GM23338 (cell line): Measurements from ENCODE around the gene TUBB3. TPM values are rescaled to one million over a fixed set of nuclear protein-coding genes. Genes with fewer than 3 reads are reported as not detected.

Source experiments
- ATAC-seq: fragments of 200-7000 bp; cut with Tn5 transposase; 3 replicates; pipeline ENCODE4 v1.9.1; 2020
- DNase-seq: peaks from one replicate; pipeline ENCODE4 v3.0.0-alpha.2; 2015; ENCODE audit warnings: low spot score
- H2AFZ ChIP-seq: fragments of 200-600 bp; sonication (generic); 2 replicates; pipeline ENCODE4 v1.8.0; 2016; ENCODE audit warnings: antibody characterized with exemption, mild to moderate bottlenecking, moderate library complexity
- H3F3A ChIP-seq: fragments of 200-600 bp; sonication (generic); replicated peaks from 2 replicates; pipeline ENCODE4 v1.8.0; 2017; ENCODE audit warnings: antibody characterized with exemption, mixed run types, low read depth
- H3K27ac ChIP-seq: fragments of 200-600 bp; sonication (generic); 2 replicates; pipeline ENCODE4 v1.6.1; 2016; ENCODE audit warnings: low read depth
- H3K27me3 ChIP-seq: fragments of 200-600 bp; sonication (generic); 2 replicates; pipeline ENCODE4 v1.8.0; 2016; ENCODE audit warnings: mild to moderate bottlenecking, mixed run types, moderate library complexity; ENCODE audit not compliant: insufficient read depth
- H3K36me3 ChIP-seq: fragments of 200-600 bp; sonication (generic); 2 replicates; pipeline ENCODE4 v1.8.0; 2016; ENCODE audit warnings: mild to moderate bottlenecking; ENCODE audit not compliant: insufficient read depth
- H3K4me1 ChIP-seq: fragments of 200-600 bp; sonication (generic); 2 replicates; pipeline ENCODE4 v1.8.0; 2016; ENCODE audit warnings: mild to moderate bottlenecking, moderate library complexity; ENCODE audit not compliant: insufficient read depth
- H3K4me2 ChIP-seq: fragments of 200-600 bp; sonication (generic); 2 replicates; pipeline ENCODE4 v1.7.1; 2017; ENCODE audit warnings: mixed run types
- H3K4me3 ChIP-seq: fragments of 200-600 bp; sonication (generic); 2 replicates; pipeline ENCODE4 v1.6.1; 2016; ENCODE audit warnings: mixed run types
- H3K79me2 ChIP-seq: fragments of 200-600 bp; sonication (generic); replicated peaks from 2 replicates; pipeline ENCODE4 v1.8.0; 2017; ENCODE audit warnings: mild to moderate bottlenecking; ENCODE audit not compliant: insufficient read depth
- H3K9me2 ChIP-seq: fragments of 200-600 bp; sonication (generic); 2 replicates; pipeline ENCODE4 v1.8.0; 2017; ENCODE audit not compliant: insufficient read depth
- H4K20me1 ChIP-seq: fragments of 200-600 bp; sonication (generic); replicated peaks from 2 replicates; pipeline ENCODE4 v1.8.0; 2017; ENCODE audit warnings: mild to moderate bottlenecking; ENCODE audit not compliant: insufficient read depth
- H3K27ac Mint-ChIP-seq: 2 replicates; pipeline ENCODE4 v1.8.0; 2020; ENCODE audit warnings: inconsistent platforms, mild to moderate bottlenecking, moderate library complexity, mixed read lengths
- H3K27me3 Mint-ChIP-seq: 3 replicates; pipeline ENCODE4 v1.8.0; 2022; ENCODE audit warnings: low read depth, mild to moderate bottlenecking, moderate library complexity, mixed read lengths, inconsistent platforms; ENCODE audit not compliant: insufficient read depth, poor library complexity
- H3K36me3 Mint-ChIP-seq: 3 replicates; pipeline ENCODE4 v1.8.0; 2021; ENCODE audit warnings: low read depth, mild to moderate bottlenecking, inconsistent platforms, moderate library complexity, mixed read lengths
- H3K4me1 Mint-ChIP-seq: 3 replicates; pipeline ENCODE4 v1.8.0; 2020; ENCODE audit warnings: mild to moderate bottlenecking, inconsistent platforms, mixed read lengths
- H3K4me3 Mint-ChIP-seq: 3 replicates; pipeline ENCODE4 v1.8.0; 2021; ENCODE audit warnings: moderate library complexity, mild to moderate bottlenecking, inconsistent platforms, mixed read lengths
- H3K9me3 Mint-ChIP-seq: 3 replicates; pipeline ENCODE4 v1.8.0; 2020; ENCODE audit warnings: moderate library complexity, mild to moderate bottlenecking, inconsistent platforms, mixed read lengths
- CREB1 ChIP-seq: fragments of 250-450 bp; sonication (Bioruptor Pico); IDR thresholded peaks from 2 replicates; pipeline ENCODE4 v1.5.0; 2020; ENCODE audit warnings: low read depth, mild to moderate bottlenecking, moderate library complexity
- CTCF ChIP-seq, 2 experiments: fragments of 200-600 bp in 1 of 2; sonication (generic) in 1 of 2; conservative IDR thresholded peaks; 2 replicates each; pipeline versions ENCODE4 v1.5.1 to v1.6.1; 2016 to 2017; ENCODE audit warnings: antibody characterized with exemption in 2 of 2, low read depth in 2 of 2, mild to moderate bottlenecking in 2 of 2, moderate library complexity in 1 of 2
- ETS1 ChIP-seq: IDR thresholded peaks from 2 replicates; pipeline ENCODE4 v1.6.1; 2016; ENCODE audit warnings: antibody characterized with exemption
- EZH2 ChIP-seq: fragments of 200-600 bp; sonication (generic); IDR thresholded peaks from one replicate; pipeline ENCODE4 v1.8.0; 2017; ENCODE audit warnings: antibody characterized with exemption, mild to moderate bottlenecking, low read depth; ENCODE audit not compliant: unreplicated experiment
- EZH2phosphoT487 ChIP-seq: fragments of 200-600 bp; sonication (generic); IDR thresholded peaks from one replicate; pipeline ENCODE4 v1.8.1; 2018; ENCODE audit warnings: antibody characterized with exemption; ENCODE audit not compliant: unreplicated experiment
- JUNB ChIP-seq: IDR thresholded peaks from one replicate; pipeline ENCODE4 v1.6.1; 2016; ENCODE audit warnings: antibody characterized with exemption; ENCODE audit not compliant: unreplicated experiment
- NANOG ChIP-seq: IDR thresholded peaks from 2 replicates; pipeline ENCODE4 v1.6.1; 2016; ENCODE audit warnings: antibody characterized with exemption, borderline replicate concordance
- POLR2AphosphoS5 ChIP-seq: IDR thresholded peaks from 2 replicates; pipeline ENCODE4 v1.6.1; 2016; ENCODE audit warnings: antibody characterized with exemption, low read depth
- REST ChIP-seq: IDR thresholded peaks from one replicate; pipeline ENCODE4 v1.6.1; 2018; ENCODE audit warnings: antibody characterized with exemption; ENCODE audit not compliant: unreplicated experiment
- STAT1 ChIP-seq: IDR thresholded peaks from one replicate; pipeline ENCODE4 v1.6.1; 2016; ENCODE audit warnings: antibody characterized with exemption; ENCODE audit not compliant: unreplicated experiment
- ZNF114 ChIP-seq: fragments of 250-450 bp; sonication (Bioruptor Pico); IDR thresholded peaks from 2 replicates; pipeline ENCODE4 v1.5.0; 2020; ENCODE audit warnings: mild to moderate bottlenecking, moderate library complexity
- ZNF331 ChIP-seq: fragments of 250-450 bp; sonication (Bioruptor Pico); IDR thresholded peaks from 2 replicates; pipeline ENCODE4 v1.5.0; 2020; ENCODE audit warnings: low read depth, mild to moderate bottlenecking, moderate library complexity
- ZNF462 ChIP-seq: fragments of 250-450 bp; sonication (Bioruptor Pico); IDR thresholded peaks from 2 replicates; pipeline ENCODE4 v1.5.0; 2020; ENCODE audit warnings: mild to moderate bottlenecking, moderate library complexity
- polyA plus RNA-seq: library from polyadenylated mRNA; unstranded; fragments of >200 nt; fragmentation: Nextera tagmentation; extraction: Ambion mirVana; gene quantifications from 2 replicates; pipeline ENCODE4 v1.2.1, GENCODE V29; 2016
- total RNA-seq: library from RNA; depleted of rRNA; stranded (reverse); fragments of >200 nt; shearing (Covaris generic); gene quantifications from 2 replicates; pipeline ENCODE4 v1.2.3, GENCODE V29; 2014

The TUBB3 gene
- total and polyA plus RNA-seq, 2 experiments from 2014 or later = 149 to 443 TPM

- H3K27me3 Mint-ChIP-seq = peaks cover 18% of the 10 kb centered on the region
- ATAC-seq (no peak), DNase-seq (no peak)
- no peak overlapping the region for H3K27ac Mint-ChIP-seq
- H3K79me2 ChIP-seq = no peaks in the 10 kb centered on the region
- no peaks in the 10 kb centered on the region for H3K9me2 ChIP-seq
- H2AFZ ChIP-seq = no peak overlapping the region
- H3K4me3 Mint-ChIP-seq = no peak overlapping the region
- no peak overlapping the region for H3K4me2 ChIP-seq
- no peak overlapping the region for H3K27ac ChIP-seq
- TF ChIP-seq ZNF331 (CRISPR knock-in tag) = no peak
- no peak for TF ChIP-seq CTCF (conservative IDR thresholded peaks at IDR 0.05; ENCODE audit: low read depth in 2 of 2)
- no peak for TF ChIP-seq JUNB
- TF ChIP-seq POLR2AphosphoS5 = no peak
- no peak for TF ChIP-seq ZNF462
- TF ChIP-seq NANOG = no peak
- no peak for TF ChIP-seq REST
- TF ChIP-seq EZH2phosphoT487 = no peak
- no peak for TF ChIP-seq STAT1
- no peak for TF ChIP-seq CREB1 (CRISPR knock-in tag)
- TF ChIP-seq ETS1 = no peak
- no peak for TF ChIP-seq ZNF114 (CRISPR knock-in tag)
- no peak for TF ChIP-seq EZH2
- H3K36me3 ChIP-seq = no peaks in the 10 kb centered on the region
- no peaks in the 10 kb centered on the region for H3K4me1 ChIP-seq
- no peaks in the 10 kb centered on the region for H3F3A ChIP-seq
- peaks cover 9% of the 10 kb centered on the region; the same call in 1 of the 2 replicates for H3K27me3 ChIP-seq
- H3K4me1 Mint-ChIP-seq = peaks cover 9% of the 10 kb centered on the region
- H3K4me3 ChIP-seq = no peak overlapping the region
- peaks cover 14% of the 10 kb centered on the region for H3K36me3 Mint-ChIP-seq
- no peaks in the 10 kb centered on the region; the same call in 1 of the 2 replicates for H4K20me1 ChIP-seq
- H3K9me3 Mint-ChIP-seq = no peaks in the 10 kb centered on the region
Measured at GRCh38 chr16:89953671-89954406, 30.7 kb downstream of the TUBB3 start.
